HUES6 (cell line): ENCODE data around the gene SLC16A3.

Source experiments
- H3K27ac ChIP-seq: 2 replicates; pipeline ENCODE4 v1.7.0; 2013; ENCODE audit warnings: low read depth, mild to moderate bottlenecking, low read length, inconsistent platforms
- H3K27me3 ChIP-seq: 2 replicates; pipeline ENCODE4 v1.6.1; 2013; ENCODE audit warnings: low read length; ENCODE audit not compliant: control insufficient read depth, insufficient read depth
- H3K36me3 ChIP-seq: 2 replicates; pipeline ENCODE4 v1.6.1; 2013; ENCODE audit warnings: low read length; ENCODE audit not compliant: control insufficient read depth, insufficient read depth
- H3K4me1 ChIP-seq: 2 replicates; pipeline ENCODE4 v1.6.1; 2013; ENCODE audit warnings: low read length; ENCODE audit not compliant: control insufficient read depth, insufficient read depth
- H3K4me3 ChIP-seq: 2 replicates; pipeline ENCODE4 v1.5.1; 2013; ENCODE audit warnings: low read depth, low read length
- H3K9ac ChIP-seq: one replicate; pipeline ENCODE4 v1.6.1; 2013; ENCODE audit warnings: mild to moderate bottlenecking, low read length
- H3K9me3 ChIP-seq: 2 replicates; pipeline ENCODE4 v1.6.1; 2013; ENCODE audit warnings: low read depth, low read length; ENCODE audit not compliant: control insufficient read depth, insufficient read depth

The SLC16A3 gene

DNA sequence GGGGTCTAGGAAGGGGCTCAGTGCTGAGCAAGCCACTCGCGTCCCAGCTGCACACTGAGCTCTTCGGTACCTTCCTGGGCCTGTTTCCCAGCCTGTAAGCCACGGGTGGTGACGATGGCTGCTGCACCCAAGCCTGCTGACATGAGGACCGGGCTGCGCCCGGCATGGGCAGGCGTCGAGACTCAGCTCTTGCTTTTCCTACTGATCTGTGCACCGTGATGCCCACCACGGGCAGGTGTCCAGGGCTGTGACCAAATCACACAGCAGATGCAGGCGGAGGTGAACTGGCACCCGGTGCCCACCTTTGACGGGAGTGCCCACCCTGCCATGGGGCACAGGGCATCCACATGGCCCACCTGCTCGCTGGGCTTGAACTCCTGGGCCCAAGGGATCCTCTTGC, 34.1 kb upstream of the SLC16A3 start:
- no peaks in the 10 kb centered on the region for H3K4me1 ChIP-seq
- H3K36me3 ChIP-seq: peaks cover 56% of the 10 kb centered on the region
- H3K9ac ChIP-seq: no peak overlapping the region
- H3K4me3 ChIP-seq: no peak overlapping the region
- H3K27me3 ChIP-seq: no peaks in the 10 kb centered on the region
- H3K9me3 ChIP-seq: no peaks in the 10 kb centered on the region
- H3K27ac ChIP-seq: no peak overlapping the region

DNA sequence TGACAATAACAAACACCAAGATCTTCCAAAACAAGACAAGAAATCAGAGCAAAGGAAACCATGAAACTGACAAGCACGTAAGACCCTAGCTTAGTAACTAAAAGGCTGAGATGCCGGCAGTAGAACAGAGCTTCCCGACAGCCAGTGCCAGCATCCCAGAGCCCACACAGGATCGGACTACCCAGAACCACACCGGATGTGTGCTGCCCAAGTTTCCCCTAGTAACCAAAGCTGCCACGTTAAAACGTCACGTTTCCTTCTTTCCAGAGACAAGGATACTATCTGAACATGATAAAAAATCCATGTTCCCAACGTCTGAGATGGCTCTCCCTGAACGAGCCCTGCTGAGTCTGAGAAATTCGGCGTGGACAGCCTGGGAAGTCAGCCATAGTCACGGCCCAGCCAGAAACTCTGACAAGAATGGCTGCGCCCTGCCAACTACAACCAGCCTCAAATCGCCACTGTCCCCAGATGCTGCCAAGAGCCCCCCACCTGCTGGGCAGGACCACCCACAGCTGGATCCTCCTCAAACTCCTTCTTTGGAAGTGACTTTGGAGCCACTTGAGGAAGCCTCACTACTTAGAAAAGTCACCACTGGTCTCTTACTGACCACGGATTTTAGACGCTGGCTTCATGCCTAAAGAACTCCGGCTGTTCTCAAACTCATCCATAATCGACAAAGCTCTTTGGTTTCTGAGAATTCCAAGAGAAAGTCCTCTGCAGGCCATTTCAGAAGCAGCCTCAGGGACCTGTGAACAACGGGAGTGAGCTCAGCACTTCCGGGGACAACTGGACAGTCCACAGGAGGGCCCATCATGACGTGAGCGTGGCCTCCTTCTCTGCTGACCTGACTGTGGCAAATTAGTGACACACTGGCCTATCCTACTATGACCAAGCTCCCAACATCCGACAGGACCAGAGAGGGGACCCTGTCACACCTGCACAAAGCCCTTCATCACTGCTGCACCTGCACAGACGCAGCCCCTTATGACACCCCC, 32.9 kb upstream of the SLC16A3 start:
- H3K27me3 ChIP-seq: no peaks in the 10 kb centered on the region
- H3K36me3 ChIP-seq: peaks cover 57% of the 10 kb centered on the region
- no peak overlapping the region for H3K27ac ChIP-seq
- H3K4me3 ChIP-seq: no peak overlapping the region
- no peak overlapping the region for H3K9ac ChIP-seq
- no peaks in the 10 kb centered on the region for H3K9me3 ChIP-seq
- H3K4me1 ChIP-seq: no peaks in the 10 kb centered on the region

DNA sequence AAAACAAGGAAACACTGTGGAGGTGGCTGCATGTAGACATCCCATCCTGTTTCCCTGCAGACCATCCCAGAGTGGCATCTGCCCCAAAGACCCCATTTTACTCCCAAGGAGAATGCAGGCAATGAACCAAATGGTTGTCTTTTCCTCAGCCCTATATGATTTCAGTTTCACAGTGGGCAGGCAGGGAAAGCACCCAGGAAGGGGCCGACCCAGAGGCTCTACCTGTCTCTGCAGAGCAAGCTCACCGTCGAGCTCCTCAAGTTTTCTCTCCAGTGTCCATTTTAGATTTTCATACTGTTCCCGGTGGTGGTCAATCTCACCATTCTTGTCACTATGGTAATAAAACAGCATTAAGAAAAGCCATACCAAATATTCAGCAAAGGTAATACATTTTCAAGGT, 30.8 kb upstream of the SLC16A3 start:
- Histone ChIP-seq H3K36me3 (peaks cover 48% of the 10 kb centered on the region), H3K9ac (no peak overlapping the region)

DNA sequence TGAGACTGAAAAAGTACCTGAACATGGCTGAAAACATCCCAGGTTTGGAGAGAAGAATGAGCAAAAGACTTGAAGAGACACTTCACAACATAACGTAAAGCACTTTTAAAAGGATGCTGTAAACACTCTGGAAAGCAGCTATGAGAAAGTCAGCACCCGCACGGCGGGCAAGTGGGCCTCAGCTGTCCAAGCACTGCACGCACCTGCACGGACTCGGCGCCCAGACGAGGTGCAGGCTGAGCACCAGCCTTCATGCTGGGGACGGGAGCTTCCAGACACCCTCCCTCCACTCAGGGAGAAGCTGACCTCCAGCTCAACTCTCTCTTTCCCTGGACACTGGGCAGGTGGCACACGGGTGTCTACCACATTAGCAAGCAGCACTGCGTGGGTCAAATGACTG, 29.3 kb upstream of the SLC16A3 start:
- Histone ChIP-seq H3K27ac (no peak overlapping the region), H3K9me3 (no peaks in the 10 kb centered on the region), H3K4me3 (no peak overlapping the region), H3K4me1 (no peaks in the 10 kb centered on the region), H3K9ac (no peak overlapping the region), H3K27me3 (no peaks in the 10 kb centered on the region), H3K36me3 (peaks cover 37% of the 10 kb centered on the region)

More for the DNA sequence above, 30.8 kb upstream of the SLC16A3 start:
- Histone ChIP-seq H3K27ac (no peak overlapping the region), H3K4me3 (no peak overlapping the region), H3K4me1 (no peaks in the 10 kb centered on the region), H3K27me3 (no peaks in the 10 kb centered on the region), H3K9me3 (no peaks in the 10 kb centered on the region)

DNA sequence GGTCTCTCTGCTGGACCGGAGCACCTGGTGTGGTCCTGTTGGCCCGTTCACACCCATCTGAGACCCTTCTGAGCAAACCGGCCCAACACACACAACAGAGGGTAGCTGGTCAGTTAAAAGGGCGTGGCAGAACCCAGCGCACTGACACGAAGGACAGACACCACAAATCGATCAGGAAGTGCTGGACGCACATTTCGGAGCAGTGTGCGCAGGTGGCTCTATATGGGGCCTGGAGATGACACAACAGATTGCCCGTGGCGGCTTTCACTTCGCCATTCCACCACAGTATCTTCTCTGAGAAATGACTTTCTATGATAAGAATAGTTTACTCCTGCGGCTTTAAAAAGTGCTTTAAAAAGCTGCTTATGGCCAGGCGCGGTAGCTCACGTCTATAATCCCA, 28.7 kb upstream of the SLC16A3 start:
- Histone ChIP-seq H3K36me3 (peaks cover 30% of the 10 kb centered on the region), H3K27ac (no peak overlapping the region), H3K4me1 (no peaks in the 10 kb centered on the region), H3K27me3 (no peaks in the 10 kb centered on the region), H3K9ac (no peak overlapping the region), H3K4me3 (no peak overlapping the region), H3K9me3 (no peaks in the 10 kb centered on the region)

DNA sequence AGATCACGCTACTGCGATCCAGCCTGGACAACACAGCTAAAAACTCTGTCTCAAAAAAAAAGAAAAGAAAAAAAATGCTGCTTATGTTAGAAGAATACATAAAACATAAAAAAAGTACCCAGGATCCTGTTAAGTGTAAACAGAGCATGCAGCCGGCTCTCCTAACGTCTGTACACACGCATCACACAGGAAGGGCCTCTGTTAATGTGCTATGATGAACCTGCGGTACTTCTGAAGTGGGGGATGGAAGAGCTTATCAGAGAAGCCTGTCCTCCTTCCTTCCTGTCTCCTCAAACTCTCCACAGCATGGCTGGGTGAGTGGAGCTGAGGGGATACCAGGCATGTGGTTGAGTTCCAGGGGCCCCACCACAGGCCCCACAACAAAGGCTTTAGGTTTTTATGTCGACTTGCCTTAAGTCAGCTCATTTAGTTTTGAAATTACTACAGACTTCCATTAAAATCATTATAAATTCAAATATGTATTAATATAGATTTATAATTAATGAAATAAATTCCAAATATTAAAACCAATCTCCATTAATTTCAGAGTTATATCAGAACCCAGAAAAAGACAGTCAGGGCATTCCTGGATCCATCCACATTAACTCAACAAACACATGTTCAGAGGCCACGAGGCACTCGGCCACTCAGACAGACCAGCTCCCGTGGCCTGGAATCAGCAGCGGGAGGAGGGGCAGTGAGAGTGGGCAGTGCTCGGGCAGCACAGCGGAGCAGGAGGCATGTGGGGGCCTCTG, 27.9 kb upstream of the SLC16A3 start:
- no peak overlapping the region for H3K4me3 ChIP-seq
- H3K27me3 ChIP-seq: no peaks in the 10 kb centered on the region
- H3K27ac ChIP-seq: no peak overlapping the region
- peaks cover under 1% of the 10 kb centered on the region; the same call in 1 of the 2 replicates for H3K4me1 ChIP-seq
- H3K9me3 ChIP-seq: no peaks in the 10 kb centered on the region
- no peak overlapping the region for H3K9ac ChIP-seq
- H3K36me3 ChIP-seq: peaks cover 25% of the 10 kb centered on the region

DNA sequence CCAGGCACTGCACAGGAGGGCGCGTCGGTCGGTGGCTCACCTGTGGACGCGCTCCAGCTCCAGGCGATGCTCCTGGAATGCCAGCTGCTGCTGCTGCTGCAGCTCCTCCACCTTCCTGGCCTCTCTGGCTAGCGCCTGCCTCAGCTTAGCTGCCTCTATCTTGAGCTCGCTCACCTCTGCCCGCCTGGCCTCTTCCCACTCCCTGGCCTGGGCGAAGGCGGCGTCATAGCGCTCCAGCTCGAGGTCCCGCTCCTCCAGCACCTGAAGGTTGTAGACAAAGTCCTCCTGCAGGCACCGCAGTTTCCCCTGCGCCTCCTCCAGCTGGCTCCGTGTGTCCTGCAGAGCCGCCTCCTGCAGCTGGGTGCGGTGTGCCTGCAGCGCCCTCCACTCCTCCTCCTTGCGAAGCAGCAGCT, 27.3 kb upstream of the SLC16A3 start:
- Histone ChIP-seq H3K4me1 (peaks cover 4% of the 10 kb centered on the region), H3K36me3 (peaks cover 22% of the 10 kb centered on the region), H3K9ac (no peak overlapping the region), H3K27ac (no peak overlapping the region), H3K4me3 (no peak overlapping the region), H3K27me3 (no peaks in the 10 kb centered on the region), H3K9me3 (no peaks in the 10 kb centered on the region)

DNA sequence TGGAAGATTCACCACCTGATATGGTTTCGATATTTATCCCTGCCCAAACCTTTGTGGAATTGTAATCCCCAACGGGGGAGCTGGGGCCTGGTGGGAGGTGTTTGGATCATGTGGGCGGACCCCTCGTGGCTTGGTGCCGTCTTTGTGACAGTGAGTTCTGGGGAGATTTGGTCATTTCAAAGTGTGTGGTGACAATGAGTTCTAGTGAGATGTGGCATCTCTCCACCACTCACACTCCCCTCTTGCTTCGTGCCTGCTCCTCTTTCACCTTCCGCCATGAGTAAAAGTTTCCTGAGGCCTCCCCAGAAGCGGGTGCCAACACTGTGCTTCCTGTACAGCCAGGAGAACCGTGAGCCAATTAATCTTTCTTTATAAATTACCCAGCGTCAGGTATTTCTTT, 25.9 kb upstream of the SLC16A3 start:
- peaks cover 12% of the 10 kb centered on the region for H3K36me3 ChIP-seq
- peaks cover 4% of the 10 kb centered on the region for H3K4me1 ChIP-seq

DNA sequence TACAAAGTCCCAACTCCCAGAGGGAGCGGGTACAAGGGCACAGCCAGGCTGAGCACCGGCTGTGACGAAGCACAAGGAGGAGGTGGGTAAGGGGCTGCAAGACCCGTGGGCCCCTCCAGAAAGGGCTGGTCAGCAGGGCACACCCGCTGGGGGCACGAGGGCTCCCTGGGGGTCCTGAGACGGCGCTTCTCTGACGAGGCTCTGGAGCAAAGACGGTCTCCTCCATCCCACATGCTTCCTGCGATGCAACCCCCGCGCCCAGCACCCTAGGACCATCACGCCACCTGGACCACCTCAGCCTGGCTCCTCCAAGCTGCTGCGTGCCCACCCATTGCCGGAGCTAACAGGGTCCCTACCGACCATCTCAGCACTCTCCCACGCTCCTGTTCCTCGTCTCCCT, 24.9 kb upstream of the SLC16A3 start:
- Histone ChIP-seq H3K9ac (no peak overlapping the region), H3K4me3 (no peak overlapping the region), H3K27ac (no peak overlapping the region), H3K36me3 (peaks cover 8% of the 10 kb centered on the region), H3K27me3 (no peaks in the 10 kb centered on the region), H3K4me1 (peaks cover 4% of the 10 kb centered on the region), H3K9me3 (no peaks in the 10 kb centered on the region)

More for the DNA sequence above, 25.9 kb upstream of the SLC16A3 start:
- Histone ChIP-seq H3K9ac (no peak overlapping the region), H3K27ac (no peak overlapping the region), H3K4me3 (no peak overlapping the region), H3K27me3 (no peaks in the 10 kb centered on the region), H3K9me3 (no peaks in the 10 kb centered on the region)

DNA sequence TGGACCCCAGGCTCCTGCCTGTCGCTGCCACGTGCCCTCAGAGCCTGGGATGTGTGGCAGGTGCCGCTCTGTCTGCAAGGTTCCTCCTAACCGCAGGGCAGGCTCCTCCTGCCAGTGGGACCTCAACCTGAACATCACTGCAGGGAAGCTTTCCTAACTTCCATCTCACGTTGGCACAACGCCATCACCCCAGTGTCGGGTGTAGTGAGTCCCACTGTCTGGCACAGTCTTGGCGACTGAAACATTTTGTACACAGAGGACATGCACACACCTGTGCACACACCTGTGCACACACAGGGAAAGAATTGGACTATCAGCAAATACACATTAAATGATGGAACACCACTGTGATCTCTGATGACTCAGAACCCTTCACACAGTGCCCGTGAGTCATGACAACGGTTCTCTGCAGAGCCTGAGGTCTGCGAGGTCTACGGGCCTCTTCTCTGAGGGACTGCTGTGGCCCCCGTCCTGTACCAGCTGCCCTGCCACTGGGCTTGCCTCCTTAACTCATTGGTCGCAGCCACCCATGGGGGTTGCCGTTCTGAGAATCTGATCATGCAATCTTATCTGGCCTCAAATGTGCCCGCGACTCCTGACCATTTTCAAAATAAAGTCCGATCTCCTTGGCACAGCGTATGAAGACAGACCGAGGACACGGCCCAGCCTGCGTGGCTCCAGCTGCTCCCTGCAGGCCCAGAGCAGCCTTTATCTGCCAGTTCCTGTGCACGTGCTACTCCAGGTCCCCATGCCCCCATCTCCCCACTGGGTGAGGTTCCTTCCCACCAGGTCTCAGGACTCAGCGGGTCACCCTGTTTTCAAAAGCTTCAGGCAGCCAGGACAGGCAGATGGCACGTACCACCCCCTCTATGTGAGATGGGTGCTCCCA, 23.8 kb upstream of the SLC16A3 start:
- H3K27me3 ChIP-seq: no peaks in the 10 kb centered on the region
- no peak overlapping the region for H3K9ac ChIP-seq
- H3K4me1 ChIP-seq: peaks cover 4% of the 10 kb centered on the region
- H3K9me3 ChIP-seq: no peaks in the 10 kb centered on the region
- no peak overlapping the region for H3K27ac ChIP-seq
- H3K4me3 ChIP-seq: no peak overlapping the region
- H3K36me3 ChIP-seq: peaks cover under 1% of the 10 kb centered on the region; the same call in 1 of the 2 replicates
